Smooth muscle cell of bladder (primary cell): ENCODE data around the gene SLC66A2. TPM values are rescaled to one million over a fixed set of nuclear protein-coding genes. Genes with fewer than 3 reads are reported as not detected.

Experiments
- total RNA-seq: library from RNA; depleted of rRNA; stranded (reverse); fragments of >200 nt; gene quantifications from 2 replicates; pipeline ENCODE4 v1.2.3, GENCODE V29; 2014

Gene SLC66A2
- total RNA-seq: 34.7 and 47.2 TPM in 2 replicates

DNA sequence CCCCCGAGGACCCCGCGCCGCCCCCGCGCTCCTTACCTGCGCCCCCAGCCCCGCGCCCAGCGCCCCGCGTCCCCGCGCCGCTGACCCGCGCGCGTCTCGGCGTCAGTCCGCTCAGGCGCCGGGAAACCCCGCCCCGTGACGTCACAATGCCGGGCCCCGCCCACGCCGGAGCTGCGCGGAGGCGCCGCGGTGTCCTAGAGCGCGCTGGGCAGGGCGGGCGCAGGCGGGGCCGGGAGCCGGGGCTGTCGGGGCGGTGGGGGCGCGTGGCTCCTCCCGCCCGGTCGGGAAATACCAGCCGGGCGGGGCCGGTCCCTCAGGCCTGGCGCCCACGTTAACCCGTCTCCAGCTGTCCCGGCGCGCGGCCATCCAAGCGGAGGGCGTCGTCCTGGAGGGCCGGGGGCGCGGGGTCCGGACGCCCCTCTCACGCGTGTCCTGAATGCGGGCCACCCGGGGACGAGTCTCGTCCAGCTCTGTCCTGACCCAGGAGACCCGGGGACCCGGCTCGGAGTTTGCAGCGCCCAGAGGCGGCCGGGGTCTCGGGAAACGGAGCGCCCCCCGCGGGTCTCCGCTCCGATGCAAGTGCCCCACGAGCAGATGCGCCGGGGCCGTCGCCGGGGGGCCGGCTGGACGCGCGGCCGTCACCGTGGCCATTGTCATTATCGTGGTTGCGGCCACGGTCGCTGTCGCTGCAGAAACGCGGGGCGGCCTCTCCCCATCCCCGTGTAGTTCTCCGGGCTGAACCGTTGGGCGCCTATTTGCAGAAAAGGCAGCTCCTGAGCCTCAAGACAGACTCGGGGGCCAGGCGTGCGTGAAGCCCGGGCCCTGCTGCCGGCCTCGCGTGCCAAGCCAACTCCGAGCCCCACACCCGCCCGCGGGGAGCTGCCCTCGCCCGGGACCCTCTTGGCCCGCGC is at the start of gene SLC66A2:
TSS of gene SLC66A2 (minus strand) at position 109 of the 911 bp plus-strand sequence. CDS start 727 bp downstream, outside the sequence.

DNA sequence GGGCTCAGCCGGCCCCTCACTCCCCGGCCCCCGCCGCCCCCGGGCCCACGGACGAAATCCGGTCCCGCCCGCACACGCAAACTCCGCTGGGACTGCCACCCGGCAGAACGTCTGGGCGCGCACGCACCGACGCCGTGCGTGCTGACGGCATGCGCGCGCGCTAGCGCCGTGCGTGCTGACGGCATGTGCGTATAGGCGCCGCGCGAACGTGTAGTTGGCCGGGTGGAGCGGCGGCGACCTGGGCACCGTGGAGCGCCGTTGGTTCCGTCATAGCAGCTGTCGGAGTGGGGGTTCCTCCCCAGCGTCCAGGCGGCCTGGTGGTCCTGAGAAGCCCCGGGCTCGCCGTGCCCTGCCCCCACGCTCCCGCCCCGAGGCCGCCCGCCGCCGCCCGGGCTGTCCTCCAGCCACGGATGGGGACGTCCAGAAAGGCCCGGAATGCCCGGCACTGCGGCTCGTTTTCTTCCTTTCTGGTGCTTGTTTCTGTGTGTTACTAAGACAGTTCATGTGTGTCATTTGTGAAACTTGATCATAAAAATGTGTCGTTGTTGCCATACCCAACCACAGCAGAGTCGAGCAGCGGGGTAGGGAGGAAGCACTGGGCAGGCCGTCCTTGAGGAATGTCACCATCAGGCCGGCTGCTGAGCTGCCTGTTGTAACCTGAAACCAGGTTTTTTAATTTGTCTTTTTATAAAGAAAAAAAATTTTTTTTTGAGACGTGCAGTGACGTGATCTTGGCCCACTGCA is 37.2 kb upstream of the SLC66A2 start, which contains the start of gene TXNL4A:
TSS of gene TXNL4A (minus strand) at position 113 of the 744 bp plus-strand sequence. CDS start 171 bp downstream, outside the sequence.

GRCh38 chr18:79964330-79965118 is 13.1 kb upstream of the SLC66A2 start, which contains the start of gene HSBP1L1:
Gene HSBP1L1, plus strand, starts transcription at chr18:79964643. Its CDS starts 93 bp downstream, at chr18:79964736.

Other genes starting within 250 kb of the SLC66A2 start
- gene KCNG2, start 153.7 kb downstream of the SLC66A2 start, total RNA-seq: 1.3 and 4.7 TPM in 2 replicates
- 9.2 and 9.7 TPM in 2 replicates for gene HSBP1L1, start 13.0 kb upstream of the SLC66A2 start, total RNA-seq
- 64.0 and 73.1 TPM in 2 replicates for gene TXNL4A, start 36.9 kb upstream of the SLC66A2 start, total RNA-seq
- 15.6 and 18.7 TPM in 2 replicates for gene RBFA, start 82.8 kb upstream of the SLC66A2 start, total RNA-seq
- gene ADNP2, start 157.6 kb upstream of the SLC66A2 start, total RNA-seq: 9.3 and 10.5 TPM in 2 replicates